GM18909 (cell line): ENCODE measurements around the gene MUC12.
"Not testable (repeated sequence)": the region's sequence is repeated elsewhere in the genome, so short reads cannot be mapped to it uniquely, and the experiment has no call there.

ENCODE experiments used
- ATAC-seq: cut with Tn5 transposase; IDR thresholded peaks from one replicate; pipeline ENCODE4 v1.9.1; 2021; ENCODE audit warnings: mild to moderate bottlenecking; ENCODE audit not compliant: unreplicated experiment, poor library complexity

MUC12 gene

DNA sequence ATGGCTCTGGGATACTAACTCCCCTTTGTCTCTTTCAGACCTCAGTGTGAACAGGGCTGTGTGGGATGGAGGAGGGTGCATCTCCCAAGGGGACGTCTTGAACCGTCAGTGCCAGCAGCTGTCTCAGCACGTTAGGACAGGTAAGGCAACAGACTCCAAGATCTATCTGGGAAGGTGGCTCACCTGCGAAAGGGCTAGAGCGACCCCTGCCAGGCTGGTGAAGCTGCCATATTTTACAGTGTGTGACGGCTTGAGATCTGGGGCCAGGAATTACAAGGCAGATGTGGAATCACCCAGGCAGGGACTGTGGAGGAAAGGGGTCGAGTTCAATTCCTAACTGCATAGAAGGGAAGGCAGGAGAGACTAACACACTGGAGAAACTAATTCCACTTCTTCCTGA lies 61.7 kb downstream of the MUC12 start:
- ATAC-seq = no peak

DNA sequence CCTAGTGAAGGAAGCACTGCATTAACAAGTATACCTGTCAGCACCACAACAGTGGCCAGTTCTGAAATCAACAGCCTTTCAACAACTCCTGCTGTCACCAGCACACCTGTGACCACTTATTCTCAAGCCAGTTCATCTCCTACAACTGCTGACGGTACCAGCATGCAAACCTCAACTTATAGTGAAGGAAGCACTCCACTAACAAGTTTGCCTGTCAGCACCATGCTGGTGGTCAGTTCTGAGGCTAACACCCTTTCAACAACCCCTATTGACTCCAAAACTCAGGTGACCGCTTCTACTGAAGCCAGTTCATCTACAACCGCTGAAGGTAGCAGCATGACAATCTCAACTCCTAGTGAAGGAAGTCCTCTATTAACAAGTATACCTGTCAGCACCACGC lies 66.6 kb downstream of the MUC12 start:
- ATAC-seq = no peak

DNA sequence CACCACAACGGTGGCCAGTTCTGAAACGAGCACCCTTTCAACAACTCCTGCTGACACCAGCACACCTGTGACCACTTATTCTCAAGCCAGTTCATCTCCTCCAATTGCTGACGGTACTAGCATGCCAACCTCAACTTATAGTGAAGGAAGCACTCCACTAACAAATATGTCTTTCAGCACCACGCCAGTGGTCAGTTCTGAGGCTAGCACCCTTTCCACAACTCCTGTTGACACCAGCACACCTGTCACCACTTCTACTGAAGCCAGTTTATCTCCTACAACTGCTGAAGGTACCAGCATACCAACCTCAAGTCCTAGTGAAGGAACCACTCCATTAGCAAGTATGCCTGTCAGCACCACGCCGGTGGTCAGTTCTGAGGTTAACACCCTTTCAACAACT lies 71.9 kb downstream of the MUC12 start:
- ATAC-seq = not testable (repeated sequence)

DNA sequence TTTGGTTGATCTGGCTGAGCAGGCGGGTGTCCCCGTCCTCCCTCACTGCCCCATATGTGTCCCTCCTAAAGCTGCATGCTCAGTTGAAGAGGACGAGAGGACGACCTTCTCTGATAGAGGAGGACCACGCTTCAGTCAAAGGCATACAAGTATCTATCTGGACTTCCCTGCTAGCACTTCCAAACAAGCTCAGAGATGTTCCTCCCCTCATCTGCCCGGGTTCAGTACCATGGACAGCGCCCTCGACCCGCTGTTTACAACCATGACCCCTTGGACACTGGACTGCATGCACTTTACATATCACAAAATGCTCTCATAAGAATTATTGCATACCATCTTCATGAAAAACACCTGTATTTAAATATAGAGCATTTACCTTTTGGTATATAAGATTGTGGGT lies 89.0 kb downstream of the MUC12 start:
- no peak for ATAC-seq

DNA sequence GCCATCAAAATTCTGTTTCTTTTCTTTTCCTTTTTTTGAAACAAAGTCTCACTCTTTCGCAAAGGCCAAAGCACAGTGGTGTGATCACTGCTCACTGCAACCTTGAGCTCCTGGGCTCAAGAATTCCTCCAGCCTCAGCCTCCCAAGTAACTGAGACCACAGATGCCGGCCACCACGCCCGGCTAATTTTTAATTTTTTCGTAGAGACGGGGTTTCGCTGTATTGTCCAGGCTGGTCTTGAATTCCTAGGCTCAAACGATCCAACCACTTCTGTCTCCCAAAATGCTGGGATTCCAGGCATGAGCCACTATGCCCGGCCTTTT lies 90.2 kb downstream of the MUC12 start:
- no peak for ATAC-seq

DNA sequence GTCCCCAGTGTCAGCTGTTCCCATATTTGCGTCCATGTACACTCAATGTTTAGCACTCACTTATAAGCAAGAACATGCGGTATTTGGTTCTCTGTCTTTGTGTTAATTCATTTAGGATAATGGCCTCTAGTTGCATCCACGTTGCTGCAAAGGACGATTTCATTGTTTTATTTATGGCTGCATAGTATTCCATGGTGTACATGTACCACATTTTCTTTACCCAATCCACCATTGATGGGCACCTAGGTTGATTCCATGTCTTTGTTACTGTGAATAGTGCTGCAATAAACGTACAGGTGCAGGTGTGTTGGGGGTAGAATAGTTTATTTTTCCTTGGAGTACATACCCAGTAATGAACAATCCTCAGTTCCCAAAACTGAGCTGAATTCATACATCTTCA lies 91.6 kb downstream of the MUC12 start:
- ATAC-seq = no peak

DNA sequence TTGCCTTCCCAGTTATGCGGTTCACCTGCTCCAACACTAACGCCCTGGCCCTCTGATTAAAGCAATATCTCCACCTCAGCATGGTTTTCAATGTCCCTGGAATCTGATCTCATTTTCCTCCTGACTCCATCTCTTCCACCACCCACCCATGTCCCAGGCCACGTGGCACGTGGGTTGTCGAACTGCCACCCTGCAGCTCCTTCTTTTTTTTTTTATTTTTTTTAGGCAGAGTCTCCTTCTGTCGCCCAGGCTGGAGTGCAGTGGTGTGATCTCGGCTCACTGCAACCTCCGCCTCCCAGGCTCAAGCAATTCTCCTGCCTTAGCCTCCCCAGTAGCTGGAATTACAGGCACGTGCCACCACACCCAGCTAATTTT lies 94.8 kb downstream of the MUC12 start:
- ATAC-seq = not testable (repeated sequence)

DNA sequence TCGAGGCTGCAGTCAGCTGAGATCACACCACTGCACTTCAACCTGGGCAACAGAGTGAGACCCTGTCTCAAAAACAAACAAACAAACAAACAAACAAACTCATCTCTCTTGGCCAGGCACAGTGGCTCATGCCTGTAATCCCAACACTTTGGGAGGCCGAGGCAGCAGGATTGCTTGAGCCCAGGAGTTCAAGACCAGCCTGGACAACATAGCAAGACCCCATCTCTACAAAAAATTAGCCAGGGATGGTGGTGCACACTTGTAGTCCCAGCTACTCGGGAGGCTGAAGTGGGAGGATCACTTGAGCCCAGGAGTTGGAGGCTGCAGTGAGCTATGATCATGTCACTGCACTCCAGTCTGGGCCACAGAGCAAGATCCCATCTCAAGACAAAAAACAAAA lies 95.8 kb downstream of the MUC12 start:
- ATAC-seq = not testable (repeated sequence)

DNA sequence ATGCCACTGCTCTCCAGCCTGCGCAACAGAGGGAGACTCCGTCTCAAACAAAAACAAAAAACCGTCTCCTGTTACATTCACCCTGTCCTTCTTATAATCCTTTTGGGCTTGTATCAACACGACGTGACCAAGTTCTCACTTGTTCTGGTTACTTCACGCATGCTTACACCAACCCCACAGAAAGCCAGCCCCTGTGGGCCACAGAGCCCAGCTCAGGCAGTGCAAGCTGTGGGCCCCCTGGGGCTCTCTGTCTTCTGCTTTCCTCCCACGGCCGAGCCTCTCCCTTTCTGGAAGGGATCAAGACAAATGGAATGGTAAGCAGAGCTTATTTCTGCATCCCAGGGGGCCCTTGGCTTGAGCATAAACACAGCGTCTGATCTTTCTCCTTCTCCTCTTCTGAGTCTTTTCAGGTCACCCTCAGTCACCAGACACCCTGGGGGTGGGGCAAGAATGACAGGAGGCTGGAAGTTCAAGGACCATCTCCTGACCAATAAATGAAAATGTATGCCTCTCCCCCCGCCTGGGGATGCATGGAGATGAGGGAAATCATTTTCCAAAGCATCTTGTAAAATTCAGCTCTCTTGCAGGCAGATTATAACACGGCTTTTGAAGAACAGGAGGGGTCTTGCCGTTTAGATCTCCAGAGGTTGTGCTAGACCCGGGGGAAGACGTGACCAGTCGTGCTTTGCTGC lies 96.9 kb downstream of the MUC12 start:
- ATAC-seq = no peak

DNA sequence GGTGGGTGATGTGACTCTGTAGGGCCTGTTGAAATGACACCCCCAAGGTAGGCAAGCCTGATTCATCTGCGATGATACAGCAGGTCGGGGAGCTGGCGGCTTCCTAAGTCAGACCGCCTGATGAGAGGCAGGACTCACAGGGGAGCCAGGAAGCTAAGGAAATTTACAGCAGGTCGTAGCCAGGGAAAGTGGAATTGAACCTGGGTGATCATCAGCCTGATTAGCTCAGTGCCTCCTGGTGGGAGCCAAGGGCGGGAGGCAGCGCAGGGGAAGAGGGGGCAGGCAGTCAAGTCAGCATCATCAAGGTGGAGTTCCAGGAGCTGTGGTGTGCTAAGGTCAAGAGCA lies 97.4 kb downstream of the MUC12 start:
- ATAC-seq = no peak

DNA sequence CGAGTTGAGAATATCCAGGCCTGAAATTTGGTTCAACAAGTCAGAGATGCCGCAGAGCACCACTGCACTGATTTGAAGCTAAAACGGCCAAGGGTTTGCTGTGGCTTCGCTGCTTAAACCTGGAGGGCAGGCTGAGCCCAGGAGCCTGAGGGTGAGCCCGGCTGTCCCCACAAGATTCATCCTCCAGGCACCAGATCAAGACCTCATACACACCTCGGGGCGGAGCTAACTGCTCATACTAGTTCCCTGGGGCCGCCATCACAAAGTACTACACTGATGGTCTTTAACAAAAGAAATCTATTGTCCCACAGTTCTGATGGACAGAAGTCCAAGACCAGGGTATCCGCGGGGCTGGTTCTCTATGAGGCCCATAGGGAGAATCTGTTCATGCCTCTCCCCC lies 99.0 kb downstream of the MUC12 start:
- no peak for ATAC-seq
